ENCODE data around the gene CMC2. TPM values are rescaled to one million over a fixed set of nuclear protein-coding genes. Genes with fewer than 3 reads are reported as not detected.
A peak's percentile ranks its signal among the peaks of the same experiment; 100 is the strongest.

The CMC2 gene
- total RNA-seq, 1 experiment from 2014 or later = 64.2 TPM

DNA sequence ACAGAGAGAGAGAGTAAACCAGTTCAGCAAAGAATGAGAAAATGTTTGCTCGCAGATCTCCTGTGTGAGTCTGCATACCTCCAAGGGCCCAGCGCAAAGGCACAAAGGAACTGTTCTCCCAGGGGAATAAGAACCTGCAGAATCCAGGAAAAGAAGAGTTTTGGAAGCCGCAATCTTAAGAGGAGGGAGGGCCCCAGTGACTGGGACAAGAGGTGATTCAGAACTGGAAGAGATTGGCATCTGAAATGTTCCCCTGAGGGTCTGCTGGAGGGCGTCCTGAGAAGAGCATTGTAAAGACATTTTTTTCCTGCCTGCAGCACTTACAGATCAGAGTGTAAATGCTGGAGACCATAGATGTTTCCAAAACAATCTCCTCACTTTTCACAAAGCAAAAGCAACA, 35.0 kb upstream of the CMC2 start:
- TF ChIP-seq, protein P1, sequence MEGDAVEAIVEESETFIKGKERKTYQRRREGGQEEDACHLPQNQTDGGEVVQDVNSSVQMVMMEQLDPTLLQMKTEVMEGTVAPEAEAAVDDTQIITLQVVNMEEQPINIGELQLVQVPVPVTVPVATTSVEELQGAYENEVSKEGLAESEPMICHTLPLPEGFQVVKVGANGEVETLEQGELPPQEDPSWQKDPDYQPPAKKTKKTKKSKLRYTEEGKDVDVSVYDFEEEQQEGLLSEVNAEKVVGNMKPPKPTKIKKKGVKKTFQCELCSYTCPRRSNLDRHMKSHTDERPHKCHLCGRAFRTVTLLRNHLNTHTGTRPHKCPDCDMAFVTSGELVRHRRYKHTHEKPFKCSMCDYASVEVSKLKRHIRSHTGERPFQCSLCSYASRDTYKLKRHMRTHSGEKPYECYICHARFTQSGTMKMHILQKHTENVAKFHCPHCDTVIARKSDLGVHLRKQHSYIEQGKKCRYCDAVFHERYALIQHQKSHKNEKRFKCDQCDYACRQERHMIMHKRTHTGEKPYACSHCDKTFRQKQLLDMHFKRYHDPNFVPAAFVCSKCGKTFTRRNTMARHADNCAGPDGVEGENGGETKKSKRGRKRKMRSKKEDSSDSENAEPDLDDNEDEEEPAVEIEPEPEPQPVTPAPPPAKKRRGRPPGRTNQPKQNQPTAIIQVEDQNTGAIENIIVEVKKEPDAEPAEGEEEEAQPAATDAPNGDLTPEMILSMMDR (conservative IDR thresholded peaks at IDR 0.05) = no peak
- Histone ChIP-seq H3K79me1 (ENCODE audit: insufficient read depth, low read depth, low read length, poor library complexity, severe bottlenecking) (peaks cover 3% of the 10 kb centered on the region), H2BK5ac (ENCODE audit: insufficient read length, low read length) (no peak overlapping the region), H4K5ac (ENCODE audit: insufficient read length, low read depth, low read length) (no peak overlapping the region), H3K4ac (ENCODE audit: low read depth, low read length) (no peak overlapping the region), H2BK12ac (ENCODE audit: insufficient read length, low read depth, low read length) (no peak overlapping the region), H4K91ac (ENCODE audit: insufficient read length, low read depth, low read length) (no peak overlapping the region), H3K14ac (ENCODE audit: insufficient read depth, low read length) (no peak overlapping the region), H3K4me1 (ENCODE audit: insufficient read depth, low read length) (0 out of 2 replicates have a peak, but pooled peaks cover 5% of the 10 kb centered on the region), H3K79me2 (ENCODE audit: insufficient read depth, low read length) (peaks cover 6% of the 10 kb centered on the region; the same call in 1 of the 2 replicates), H3K18ac (ENCODE audit: insufficient read length, low read depth, low read length) (no peak overlapping the region), H3K23ac (ENCODE audit: insufficient read length, low read depth, low read length) (no peak overlapping the region), H2BK120ac (ENCODE audit: low read depth, low read length, poor library complexity, severe bottlenecking) (no peak overlapping the region), H3K56ac (ENCODE audit: insufficient read length, low read depth, low read length) (no peak overlapping the region), H3K23me2 (ENCODE audit: insufficient read length, low read depth, low read length, poor library complexity, severe bottlenecking) (peaks cover 4% of the 10 kb centered on the region), H2AFZ (ENCODE audit: low read length) (no peak overlapping the region), H3K27me3 (ENCODE audit: insufficient read depth, low read length) (no peaks in the 10 kb centered on the region), H3K4me2 (ENCODE audit: insufficient read depth, insufficient read length, low read length) (no peak overlapping the region), H2BK20ac (ENCODE audit: low read depth, low read length, poor library complexity, severe bottlenecking) (no peak overlapping the region), H2BK15ac (ENCODE audit: low read depth, low read length) (no peak overlapping the region), H3K9ac (ENCODE audit: extremely low read depth, insufficient read length, low read length) (no peak overlapping the region), H3K9me3 (ENCODE audit: control insufficient read depth, low read depth, low read length) (no peaks in the 10 kb centered on the region), H3K27ac (ENCODE audit: insufficient read length, low read depth, low read length) (no peak overlapping the region), H4K20me1 (ENCODE audit: control insufficient read depth, insufficient read depth, insufficient read length) (no peaks in the 10 kb centered on the region), H2AK5ac (ENCODE audit: insufficient read length, low read length) (no peak overlapping the region), H4K8ac (replicated peaks; ENCODE audit: insufficient read length, low read depth, low read length) (no peak overlapping the region), H3T11ph (ENCODE audit: low read length) (no peak overlapping the region)
- Mint-ChIP-seq H3K36me3 (ENCODE audit: insufficient read depth in 1 of 3, low read depth in 3 of 3) (peaks cover 38 to 73% (median 73%) of the 10 kb centered on the region in 3 experiments; a peak in 6 of 7 replicates), H3K4me1 (peaks cover 12 to 15% of the 10 kb centered on the region in 2 experiments), H3K4me3 (no peak overlapping the region), H3K27ac (peak overlapping the region in 1 of 3 experiments; percentile 60; a peak in 1 of 7 replicates), H3K9me3 (no peaks in the 10 kb centered on the region), H3K27me3 (ENCODE audit: low read depth) (no peaks in the 10 kb centered on the region)
- no CpG with 5 or more reads among the region's 4 CpGs for WGBS (ENCODE audit: extremely low coverage, insufficient read length, low lambda C conversion rate)
- DNase-seq = no peak
